Measurements from ENCODE around the gene VSTM2A. TPM values are rescaled to one million over a fixed set of nuclear protein-coding genes. Genes with fewer than 3 reads are reported as not detected.

The VSTM2A gene
- polyA plus RNA-seq, 1 donor from 2014 or later: 49.1 TPM

GRCh38 chr7:54529568-54529967 lies 12.6 kb upstream of the VSTM2A start:
- Histone ChIP-seq H3K79me2 (replicated peaks; ENCODE audit: insufficient read depth, low read length) (no peaks in the 10 kb centered on the region), H3F3A (ENCODE audit: insufficient read depth, low read length, poor library complexity, severe bottlenecking) (no peaks in the 10 kb centered on the region), H3K36me3 (ENCODE audit: insufficient read depth, low read length) (no peaks in the 10 kb centered on the region), H3K9me2 (ENCODE audit: insufficient read depth, low read length) (no peaks in the 10 kb centered on the region), H2AFZ (ENCODE audit: low read depth, low read length) (no peak overlapping the region), H3K4me2 (ENCODE audit: low read length) (no peak overlapping the region), H3K4me3 (ENCODE audit: low read length) (no peak overlapping the region), H4K20me1 (ENCODE audit: insufficient read depth) (no peaks in the 10 kb centered on the region), H3K27ac (ENCODE audit: low read length) (no peak overlapping the region), H3K9ac (ENCODE audit: low read length) (no peak overlapping the region), H3K27me3 (ENCODE audit: insufficient read depth, low read depth, low read length) (no peaks in the 10 kb centered on the region), H3K9me3 (ENCODE audit: low read length) (no peaks in the 10 kb centered on the region)
- TF ChIP-seq REST (IDR thresholded peaks at IDR 0.05; ENCODE audit: borderline replicate concordance): no peak
- TF ChIP-seq SMC3 (conservative IDR thresholded peaks at IDR 0.05; ENCODE audit: poor library complexity): no peak
- no peak for TF ChIP-seq CTCF (IDR thresholded peaks at IDR 0.05; ENCODE audit: poor library complexity, severe bottlenecking)
- TF ChIP-seq EZH2 (IDR thresholded peaks at IDR 0.05; ENCODE audit: borderline replicate concordance, insufficient read depth, low read length, poor library complexity, severe bottlenecking): no peak
- TF ChIP-seq RAD21 (conservative IDR thresholded peaks at IDR 0.05): no peak
- TF ChIP-seq POLR2AphosphoS5 (IDR thresholded peaks at IDR 0.05): no peak
- no peak for TF ChIP-seq EP300 (conservative IDR thresholded peaks at IDR 0.05; ENCODE audit: poor library complexity, severe bottlenecking)
- no peak for TF ChIP-seq MXI1 (conservative IDR thresholded peaks at IDR 0.05; ENCODE audit: poor library complexity, severe bottlenecking)

- no peaks in the 10 kb centered on the region for H3K79me2 ChIP-seq (replicated peaks; ENCODE audit: insufficient read depth, low read length)
- no peak overlapping the region for H2AFZ ChIP-seq (ENCODE audit: low read depth, low read length)
- H3K9me3 ChIP-seq (ENCODE audit: low read length): no peaks in the 10 kb centered on the region
- no peak overlapping the region for H3K4me3 ChIP-seq (ENCODE audit: low read length)
- no peak overlapping the region for H3K9ac ChIP-seq (ENCODE audit: low read length)
- no peak for TF ChIP-seq TAF1 (IDR thresholded peaks at IDR 0.05; ENCODE audit: low read depth)
- TF ChIP-seq EP300 (conservative IDR thresholded peaks at IDR 0.05; ENCODE audit: poor library complexity, severe bottlenecking): no peak
- no peak for TF ChIP-seq EZH2 (IDR thresholded peaks at IDR 0.05; ENCODE audit: borderline replicate concordance, insufficient read depth, low read length, poor library complexity, severe bottlenecking)
- no peak for TF ChIP-seq REST (IDR thresholded peaks at IDR 0.05; ENCODE audit: borderline replicate concordance)
- H3F3A ChIP-seq (ENCODE audit: insufficient read depth, low read length, poor library complexity, severe bottlenecking): peaks cover 7% of the 10 kb centered on the region
- H3K27me3 ChIP-seq (ENCODE audit: insufficient read depth, low read depth, low read length): peaks cover 25% of the 10 kb centered on the region
- H3K27ac ChIP-seq (ENCODE audit: low read length): no peak overlapping the region
- no peaks in the 10 kb centered on the region for H3K9me2 ChIP-seq (ENCODE audit: insufficient read depth, low read length)
- H3K4me2 ChIP-seq (ENCODE audit: low read length): no peak overlapping the region
- no peaks in the 10 kb centered on the region for H4K20me1 ChIP-seq (ENCODE audit: insufficient read depth)
- H3K36me3 ChIP-seq (ENCODE audit: insufficient read depth, low read length): no peaks in the 10 kb centered on the region
Observed at GRCh38 chr7:54538122-54538521, 4.1 kb upstream of the VSTM2A start.
